ENCODE measurements around the gene ZNF516.

Gene ZNF516

GRCh38 chr18:76436342-76436741 is 58.7 kb downstream of the ZNF516 start:
- no peak for TF ChIP-seq CTCF (conservative IDR thresholded peaks at IDR 0.05)
- no peak overlapping the region for H3K27ac ChIP-seq

GRCh38 chr18:76435316-76435989 is 59.6 kb downstream of the ZNF516 start:
- TF ChIP-seq CTCF (conservative IDR thresholded peaks at IDR 0.05), result peak; percentile 41; the same call in 1 of the 2 replicates
- no peak overlapping the region for H3K27ac ChIP-seq

- TF ChIP-seq CTCF (conservative IDR thresholded peaks at IDR 0.05), result no peak
- H3K27ac ChIP-seq, result no peak overlapping the region
These were observed 60.6 kb downstream of the ZNF516 start for GRCh38 chr18:76434452-76434851.

GRCh38 chr18:76433788-76434187 is 61.3 kb downstream of the ZNF516 start:
- H3K27ac ChIP-seq, result no peak overlapping the region
- TF ChIP-seq CTCF (conservative IDR thresholded peaks at IDR 0.05), result no peak

- TF ChIP-seq CTCF (conservative IDR thresholded peaks at IDR 0.05), result no peak
- no peak overlapping the region for H3K27ac ChIP-seq
These were observed 61.9 kb downstream of the ZNF516 start for GRCh38 chr18:76432970-76433767.

- no peak overlapping the region for H3K27ac ChIP-seq
- no peak for TF ChIP-seq CTCF (conservative IDR thresholded peaks at IDR 0.05)
These were observed 62.7 kb downstream of the ZNF516 start for GRCh38 chr18:76432274-76432755.

- H3K27ac ChIP-seq, result no peak overlapping the region
- TF ChIP-seq CTCF (conservative IDR thresholded peaks at IDR 0.05), result no peak
These were observed 63.4 kb downstream of the ZNF516 start for GRCh38 chr18:76431437-76432273.
